PFSK-1 (cell line): ENCODE results near the gene ITCH.

Experiments
- FOXP2 ChIP-seq: optimal IDR thresholded peaks from 2 replicates; pipeline ENCODE3; 2011; ENCODE audit warnings: borderline replicate concordance, control low read depth, inconsistent platforms; ENCODE audit not compliant: insufficient read depth; ENCODE audit errors: extremely low read length, extremely low read depth
- POLR2AphosphoS5 ChIP-seq: IDR thresholded peaks from 2 replicates; pipeline ENCODE4 v1.6.1; 2012; ENCODE audit warnings: low read depth, mild to moderate bottlenecking, control low read depth, low read length, moderate library complexity
- REST ChIP-seq, 2 experiments: IDR thresholded peaks; 2 replicates each; pipeline versions ENCODE4 v1.6.1 to v1.8.0; 2011 to 2012; ENCODE audit warnings: low read depth in 2 of 2, low read length in 2 of 2, control low read depth in 1 of 2, inconsistent platforms in 1 of 2, mild to moderate bottlenecking in 1 of 2, moderate library complexity in 1 of 2; ENCODE audit not compliant: insufficient read depth in 1 of 2
- SIN3A ChIP-seq: IDR thresholded peaks from 2 replicates; pipeline ENCODE4 v1.6.1; 2012; ENCODE audit warnings: mild to moderate bottlenecking, low read length, moderate library complexity, borderline replicate concordance; ENCODE audit not compliant: insufficient read depth
- TAF1 ChIP-seq: IDR thresholded peaks from 2 replicates; pipeline ENCODE4 v1.6.1; 2012; ENCODE audit warnings: low read length, control low read depth, borderline replicate concordance; ENCODE audit not compliant: insufficient read depth

The ITCH gene

GRCh38 chr20:34337982-34338726, 24.9 kb upstream of the ITCH start:
- no peak for TF ChIP-seq FOXP2

- TF ChIP-seq POLR2AphosphoS5 (no peak), TAF1 (no peak), REST (IDR thresholded peaks at IDR 0.05; ENCODE audit: insufficient read depth in 1 of 2, low read depth in 2 of 2, low read length in 2 of 2) (no peak), SIN3A (no peak)
These were observed 19.4 kb upstream of the ITCH start for GRCh38 chr20:34343458-34344211.

GRCh38 chr20:34344238-34344637, 18.8 kb upstream of the ITCH start:
- TF ChIP-seq FOXP2 (no peak), POLR2AphosphoS5 (no peak), SIN3A (no peak), REST (IDR thresholded peaks at IDR 0.05; ENCODE audit: insufficient read depth in 1 of 2, low read depth in 2 of 2, low read length in 2 of 2) (no peak), TAF1 (no peak)

- TF ChIP-seq TAF1 (no peak), FOXP2 (no peak), REST (IDR thresholded peaks at IDR 0.05; ENCODE audit: insufficient read depth in 1 of 2, low read depth in 2 of 2, low read length in 2 of 2) (no peak), POLR2AphosphoS5 (no peak), SIN3A (no peak)
These were observed 17.7 kb upstream of the ITCH start for GRCh38 chr20:34345402-34345736.

GRCh38 chr20:34347571-34347970, 15.5 kb upstream of the ITCH start:
- no peak for TF ChIP-seq FOXP2
- TF ChIP-seq TAF1: no peak

GRCh38 chr20:34350095-34350494, 13.0 kb upstream of the ITCH start:
- TF ChIP-seq FOXP2 (no peak), SIN3A (no peak), TAF1 (no peak), POLR2AphosphoS5 (no peak), REST (IDR thresholded peaks at IDR 0.05; ENCODE audit: insufficient read depth in 1 of 2, low read depth in 2 of 2, low read length in 2 of 2) (no peak)
